GM12878 (cell line): ENCODE data around the gene COL5A3. TPM values are rescaled to one million over a fixed set of nuclear protein-coding genes. Genes with fewer than 3 reads are reported as not detected.

Experiments used
- ATAC-seq: fragments of 200-7000 bp; cut with Tn5 transposase; 3 replicates; pipeline ENCODE4 v1.9.1; 2020; ENCODE audit warnings: mild to moderate bottlenecking, moderate library complexity
- BruUV-seq: library from RNA; stranded (reverse); fragments of 400-500 nt; replicated peaks from 2 replicates; lab custom pipeline; 2021; lab: Mats Ljungman, UMichigan
- CTCF ChIA-PET: fragments of 300-600 bp; sonication (Branson Sonifier 250); formaldehyde crosslinking; extraction: SDS; loops from one replicate; lab custom pipeline; 2021; ENCODE audit warnings: inconsistent platforms; lab: Yijun Ruan, JAX
- POLR2A ChIA-PET: fragments of 350-600 bp; formaldehyde crosslinking; extraction: SDS; loops from one replicate; lab custom pipeline; 2021; ENCODE audit warnings: inconsistent platforms; lab: Charles Lee
- RAD21 ChIA-PET: fragments of 300-600 bp; sonication (Branson Sonifier 250); formaldehyde crosslinking; loops from one replicate; lab custom pipeline; 2023; ENCODE audit warnings: antibody characterized with exemption; ENCODE audit not compliant: unreplicated experiment; lab: Charles Lee
- SMC1A ChIA-PET: fragments of 300-600 bp; sonication (Branson Sonifier 250); formaldehyde crosslinking; loops from one replicate; lab custom pipeline; 2023; ENCODE audit not compliant: unreplicated experiment, uncharacterized antibody; lab: Charles Lee
- DNase-seq: peaks from one replicate; pipeline ENCODE4 v3.0.0-alpha.2; 2011; ENCODE audit warnings: low read depth, low spot score
- FAIRE-seq: peaks from 3 replicates; lab custom pipeline; 2011; peaks lifted over from hg19 to GRCh38; lab: Jason Lieb, UNC
- H2AFZ ChIP-seq: 2 replicates; pipeline ENCODE4 v1.6.0; 2011; ENCODE audit warnings: low read depth, low read length, control low read depth; ENCODE audit not compliant: control insufficient read depth
- H3K27ac ChIP-seq: 2 replicates; pipeline ENCODE4 v1.5.1; 2011; ENCODE audit warnings: control low read depth; ENCODE audit not compliant: control insufficient read depth, insufficient read depth
- H3K27me3 ChIP-seq, 2 experiments: replicated peaks in 1 of 2; 2 replicates each; pipeline versions ENCODE4 v1.6.0 to v1.6.1; 2011; ENCODE audit warnings: low read length in 1 of 2; ENCODE audit not compliant: control insufficient read depth in 2 of 2, insufficient read depth in 2 of 2
- H3K36me3 ChIP-seq, 2 experiments: 2 replicates each; pipeline ENCODE4 v1.5.1; 2011; ENCODE audit warnings: low read length in 1 of 2; ENCODE audit not compliant: control insufficient read depth in 2 of 2, insufficient read depth in 2 of 2
- H3K4me1 ChIP-seq: 2 replicates; pipeline ENCODE4 v1.6.1; 2011; ENCODE audit warnings: mild to moderate bottlenecking, low read length, moderate library complexity, mixed read lengths; ENCODE audit not compliant: control insufficient read depth, insufficient read depth
- H3K4me2 ChIP-seq: 2 replicates; pipeline ENCODE4 v1.6.0; 2011; ENCODE audit warnings: control low read depth; ENCODE audit not compliant: control insufficient read depth, insufficient read depth
- H3K4me3 ChIP-seq: fragments of 200-600 bp; sonication (generic); 2 replicates; pipeline ENCODE4 v1.5.1; 2016
- H3K79me2 ChIP-seq: 2 replicates; pipeline ENCODE4 v1.6.0; 2011; ENCODE audit warnings: low read length; ENCODE audit not compliant: control insufficient read depth, insufficient read depth
- H3K9ac ChIP-seq: 2 replicates; pipeline ENCODE4 v1.8.0; 2011; ENCODE audit warnings: low read length, control low read depth, mixed read lengths; ENCODE audit not compliant: control insufficient read depth, insufficient read depth
- H3K9me3 ChIP-seq: replicated peaks from 3 replicates; pipeline ENCODE4 v1.5.1; 2011; ENCODE audit warnings: mild to moderate bottlenecking, low read length; ENCODE audit not compliant: control insufficient read depth, insufficient read depth
- H4K20me1 ChIP-seq: 2 replicates; pipeline ENCODE4 v1.6.0; 2011; ENCODE audit not compliant: control insufficient read depth, insufficient read depth
- CHD2 ChIP-seq: IDR thresholded peaks from 2 replicates; pipeline ENCODE4 v1.6.1; 2011; ENCODE audit warnings: low read depth, low read length, improper control_type of control experiment, borderline replicate concordance
- ESRRA ChIP-seq: IDR thresholded peaks from 2 replicates; pipeline ENCODE4 v1.6.1; 2012; ENCODE audit warnings: mild to moderate bottlenecking, low read length, improper control_type of control experiment
- HCFC1 ChIP-seq: fragments of 150-350 bp; IDR thresholded peaks from 2 replicates; pipeline ENCODE4 v1.6.1; 2014; ENCODE audit warnings: low read length
- HDAC2 ChIP-seq: fragments of 200-600 bp; sonication (generic); IDR thresholded peaks from 2 replicates; pipeline ENCODE4 v1.6.1; 2017
- HDAC6 ChIP-seq: fragments of 200-600 bp; sonication (generic); IDR thresholded peaks from one replicate; pipeline ENCODE4 v1.8.0; 2017; ENCODE audit warnings: antibody characterized with exemption; ENCODE audit not compliant: unreplicated experiment
- HDGF ChIP-seq: fragments of 450-650 bp; IDR thresholded peaks from 2 replicates; pipeline ENCODE4 v1.6.1; 2016; ENCODE audit warnings: antibody characterized with exemption
- MTA3 ChIP-seq: IDR thresholded peaks from 2 replicates; pipeline ENCODE4 v1.6.1; 2012; ENCODE audit warnings: low read length, inconsistent platforms, borderline replicate concordance
- PAX8 ChIP-seq: fragments of 450-650 bp; IDR thresholded peaks from 2 replicates; pipeline ENCODE4 v1.6.1; 2017; ENCODE audit warnings: mild to moderate bottlenecking, moderate library complexity
- SUPT20H ChIP-seq: IDR thresholded peaks from 2 replicates; pipeline ENCODE4 v1.6.1; 2011; ENCODE audit warnings: low read depth, mild to moderate bottlenecking, low read length, moderate library complexity, borderline replicate concordance; ENCODE audit not compliant: control insufficient read depth
- TCF3 ChIP-seq: IDR thresholded peaks from 2 replicates; pipeline ENCODE4 v1.6.1; 2012; ENCODE audit warnings: low read depth, mild to moderate bottlenecking, low read length, borderline replicate concordance; ENCODE audit not compliant: insufficient read depth
- YBX1 ChIP-seq: fragments of 450-650 bp; IDR thresholded peaks from 2 replicates; pipeline ENCODE4 v1.6.1; 2016; ENCODE audit warnings: antibody characterized with exemption
- ZNF24 ChIP-seq: fragments of 450-650 bp; IDR thresholded peaks from 2 replicates; pipeline ENCODE4 v1.6.1; 2017; ENCODE audit warnings: antibody characterized with exemption, mild to moderate bottlenecking
- ZNF384 ChIP-seq: IDR thresholded peaks from 2 replicates; pipeline ENCODE4 v1.6.1; 2012; ENCODE audit warnings: low read depth, mild to moderate bottlenecking, low read length, improper control_type of control experiment, borderline replicate concordance
- ZNF622 ChIP-seq: fragments of 450-650 bp; IDR thresholded peaks from 2 replicates; pipeline ENCODE4 v1.6.1; 2017; ENCODE audit warnings: mild to moderate bottlenecking, inconsistent platforms
- ZZZ3 ChIP-seq: IDR thresholded peaks from 2 replicates; pipeline ENCODE4 v1.6.1; 2011; ENCODE audit warnings: low read depth; ENCODE audit not compliant: control insufficient read depth, insufficient read length
- WGBS: methylation state at CpG from one replicate; pipeline ENCODE4 v1.1.6; 2016; ENCODE audit warnings: low lambda C conversion rate; ENCODE audit not compliant: insufficient replicate concordance, insufficient coverage; ENCODE audit errors: missing lambda C conversion rate; 5-methylcytosine and 5-hydroxymethylcytosine counted together
- in situ Hi-C: fragments of 300-500 bp; cut with MboI; formaldehyde crosslinking; loops from 9 replicates; pipeline ENCODE4 v1.14.3; 2018; ENCODE audit warnings: mixed read lengths
- intact Hi-C: fragments of 100-400 bp; cut with micrococcal nuclease; formaldehyde crosslinking; loops from one replicate; pipeline ENCODE4 v1.14.2; 2022; ENCODE audit not compliant: unreplicated experiment
- polyA plus RNA-seq, 11 experiments: library from polyadenylated mRNA; depleted of rRNA in 4 of 11; unstranded in 6 of 11; stranded (reverse) in 5 of 11; fragments of >200 nt; fragmentation: Nextera tagmentation in 4 of 11; fragmentation: Illumina TruSeq in 1 of 11; extraction: Ambion mirVana in 4 of 11; extraction: Trizol in 1 of 11; gene quantifications; 1 replicate in 1 of 11; 2 replicates in 10 of 11; pipeline versions ENCODE4 v1.2.1 to v1.2.3, GENCODE V29; 2011 to 2016; ENCODE audit warnings: inconsistent platforms in 2 of 11, missing spikeins in 2 of 11, low read depth in 1 of 11
- total RNA-seq, 4 experiments: library from RNA; depleted of rRNA in 3 of 4; stranded (reverse); fragments of >200 nt in 3 of 4; fragmentation: Illumina TruSeq in 1 of 4; extraction: Trizol in 1 of 4; gene quantifications; 2 replicates each; pipeline versions ENCODE4 v1.2.1 to v1.2.3, GENCODE V29; 2013 to 2021
- TF ChIP-seq, protein P1 (sequence below): IDR thresholded peaks from 2 replicates; pipeline ENCODE4 v1.6.1; 2011; ENCODE audit warnings: borderline replicate concordance, low read depth, mild to moderate bottlenecking, moderate library complexity, low read length; ENCODE audit not compliant: insufficient read depth, poor library complexity, severe bottlenecking
- TF ChIP-seq, protein P2 (sequence below): fragments of 450-650 bp; IDR thresholded peaks from 2 replicates; pipeline ENCODE4 v1.6.1; 2016; ENCODE audit warnings: mild to moderate bottlenecking
- TF ChIP-seq, protein P3 (sequence below): IDR thresholded peaks from 2 replicates; pipeline ENCODE4 v1.6.1; 2012; ENCODE audit warnings: low read depth, low read length, improper control_type of control experiment

The COL5A3 gene
- total and polyA plus RNA-seq, 10 of the 15 experiments (the other 5 are each of a cell fraction or from before 2014, with no cell fraction given) = under 0.01 to 8.3 (median 0.10) TPM; not detected in 2

DNA sequence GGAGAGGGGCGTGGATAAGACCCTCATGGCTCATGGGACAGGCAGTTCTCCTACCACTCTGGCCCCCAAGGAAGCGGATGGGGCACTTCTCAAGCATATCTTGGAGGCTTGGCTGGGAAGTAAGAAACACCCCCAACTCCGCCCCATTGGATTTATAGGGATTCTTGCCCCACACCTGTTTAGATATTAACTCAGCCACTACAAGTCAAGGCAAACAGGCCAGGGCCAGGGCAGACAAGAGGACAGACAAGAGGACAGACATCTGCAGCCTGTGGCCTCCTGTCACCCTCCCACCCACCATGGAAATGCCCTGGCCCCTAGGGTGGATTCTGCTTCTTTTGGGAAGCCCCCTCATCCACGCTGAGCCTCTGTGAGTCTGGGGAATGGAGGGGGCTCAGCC, 27.1 kb upstream of the COL5A3 start:
- DNase-seq = no peak
- Histone ChIP-seq H3K27ac (no peak overlapping the region), H3K9me3 (no peaks in the 10 kb centered on the region), H2AFZ (no peak overlapping the region), H4K20me1 (no peaks in the 10 kb centered on the region), H3K27me3 (no peaks in the 10 kb centered on the region; a peak in 1 of 4 replicates), H3K79me2 (no peaks in the 10 kb centered on the region)
- ChIA-PET POLR2A (no interaction called here), RAD21 (no interaction called here), SMC1A (no interaction called here)
- in situ Hi-C loops = no loop called here
- 5% methylated on average over 4 of the region's 4 CpGs for WGBS
- no peak for ATAC-seq
- TF ChIP-seq, protein P1, sequence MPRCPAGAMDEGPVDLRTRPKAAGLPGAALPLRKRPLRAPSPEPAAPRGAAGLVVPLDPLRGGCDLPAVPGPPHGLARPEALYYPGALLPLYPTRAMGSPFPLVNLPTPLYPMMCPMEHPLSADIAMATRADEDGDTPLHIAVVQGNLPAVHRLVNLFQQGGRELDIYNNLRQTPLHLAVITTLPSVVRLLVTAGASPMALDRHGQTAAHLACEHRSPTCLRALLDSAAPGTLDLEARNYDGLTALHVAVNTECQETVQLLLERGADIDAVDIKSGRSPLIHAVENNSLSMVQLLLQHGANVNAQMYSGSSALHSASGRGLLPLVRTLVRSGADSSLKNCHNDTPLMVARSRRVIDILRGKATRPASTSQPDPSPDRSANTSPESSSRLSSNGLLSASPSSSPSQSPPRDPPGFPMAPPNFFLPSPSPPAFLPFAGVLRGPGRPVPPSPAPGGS = no peak
- no peak for TF ChIP-seq ZZZ3
- TF ChIP-seq HCFC1 = no peak
- TF ChIP-seq, protein P2, sequence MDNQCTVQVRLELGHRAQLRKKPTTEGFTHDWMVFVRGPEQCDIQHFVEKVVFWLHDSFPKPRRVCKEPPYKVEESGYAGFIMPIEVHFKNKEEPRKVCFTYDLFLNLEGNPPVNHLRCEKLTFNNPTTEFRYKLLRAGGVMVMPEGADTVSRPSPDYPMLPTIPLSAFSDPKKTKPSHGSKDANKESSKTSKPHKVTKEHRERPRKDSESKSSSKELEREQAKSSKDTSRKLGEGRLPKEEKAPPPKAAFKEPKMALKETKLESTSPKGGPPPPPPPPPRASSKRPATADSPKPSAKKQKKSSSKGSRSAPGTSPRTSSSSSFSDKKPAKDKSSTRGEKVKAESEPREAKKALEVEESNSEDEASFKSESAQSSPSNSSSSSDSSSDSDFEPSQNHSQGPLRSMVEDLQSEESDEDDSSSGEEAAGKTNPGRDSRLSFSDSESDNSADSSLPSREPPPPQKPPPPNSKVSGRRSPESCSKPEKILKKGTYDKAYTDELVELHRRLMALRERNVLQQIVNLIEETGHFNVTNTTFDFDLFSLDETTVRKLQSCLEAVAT = no peak
- no peak for TF ChIP-seq SUPT20H
- no peak for TF ChIP-seq ZNF24
- TF ChIP-seq HDAC2 = no peak
- no peak for TF ChIP-seq MTA3
- no peak for TF ChIP-seq ZNF384
- TF ChIP-seq HDAC6 = no peak
- TF ChIP-seq HDGF = no peak
- TF ChIP-seq YBX1 = no peak
- TF ChIP-seq CHD2 = no peak
- TF ChIP-seq, protein P3, sequence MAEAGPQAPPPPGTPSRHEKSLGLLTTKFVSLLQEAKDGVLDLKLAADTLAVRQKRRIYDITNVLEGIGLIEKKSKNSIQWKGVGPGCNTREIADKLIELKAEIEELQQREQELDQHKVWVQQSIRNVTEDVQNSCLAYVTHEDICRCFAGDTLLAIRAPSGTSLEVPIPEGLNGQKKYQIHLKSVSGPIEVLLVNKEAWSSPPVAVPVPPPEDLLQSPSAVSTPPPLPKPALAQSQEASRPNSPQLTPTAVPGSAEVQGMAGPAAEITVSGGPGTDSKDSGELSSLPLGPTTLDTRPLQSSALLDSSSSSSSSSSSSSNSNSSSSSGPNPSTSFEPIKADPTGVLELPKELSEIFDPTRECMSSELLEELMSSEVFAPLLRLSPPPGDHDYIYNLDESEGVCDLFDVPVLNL = no peak
- TF ChIP-seq PAX8 = no peak
- no peak for TF ChIP-seq TCF3
- no peak for TF ChIP-seq ZNF622
- no peak for TF ChIP-seq ESRRA
- TF ChIP-seq, all 136 proteins: peak for 0
- intact Hi-C loops = no loop called here
- H3K4me1 ChIP-seq = no peaks in the 10 kb centered on the region
- H3K36me3 ChIP-seq = no peaks in the 10 kb centered on the region
- BruUV-seq = no TSS peak
- FAIRE-seq = no peak
- H3K4me3 ChIP-seq = no peak overlapping the region
- no peak overlapping the region for H3K4me2 ChIP-seq
- CTCF ChIA-PET = interaction anchor here (1.8 kb wide), 1 partner anchor 10 kb away, joined by 4 read pairs; no protein-coding TSS in a partner anchor
- H3K9ac ChIP-seq = no peak overlapping the region
